Stromal cell of bone marrow (primary cell): ENCODE results near the gene CYP1B1.
A peak's percentile ranks its signal among the peaks of the same experiment; 100 is the strongest.
"Not testable (repeated sequence)": the region's sequence is repeated elsewhere in the genome, so short reads cannot be mapped to it uniquely, and the experiment has no call there.

Experiments used
- DNase-seq: peaks from one replicate; pipeline ENCODE4 v3.0.0-alpha.2; 2012; ENCODE audit warnings: low read depth

Gene CYP1B1

GRCh38 chr2:38075507-38076151 lies at the start of gene CYP1B1:
Gene CYP1B1, minus strand, starts transcription at chr2:38076151. Its CDS starts 763 bp downstream, at chr2:38075388.
- DNase-seq, result no peak

- no peak for DNase-seq
These were observed 49.1 kb upstream of the CYP1B1 start for GRCh38 chr2:38125007-38125406.

- no peak for DNase-seq
These were observed 48.0 kb upstream of the CYP1B1 start for GRCh38 chr2:38123911-38124310.

GRCh38 chr2:38122344-38122743 lies 46.4 kb upstream of the CYP1B1 start:
- DNase-seq, result peak; percentile 89

GRCh38 chr2:38121481-38121880 lies 45.5 kb upstream of the CYP1B1 start:
- no peak for DNase-seq

- no peak for DNase-seq
These were observed 44.9 kb upstream of the CYP1B1 start for GRCh38 chr2:38120829-38121228.

GRCh38 chr2:38120264-38120592 lies 44.3 kb upstream of the CYP1B1 start:
- no peak for DNase-seq

GRCh38 chr2:38116762-38117161 lies 40.8 kb upstream of the CYP1B1 start:
- DNase-seq, result peak; percentile 86

- peak; percentile 83 for DNase-seq
These were observed 39.5 kb upstream of the CYP1B1 start for GRCh38 chr2:38115216-38116032.

- DNase-seq, result peak; percentile 70
These were observed 38.2 kb upstream of the CYP1B1 start for GRCh38 chr2:38113981-38114708.

GRCh38 chr2:38113051-38113450 lies 37.1 kb upstream of the CYP1B1 start:
- no peak for DNase-seq

GRCh38 chr2:38111350-38111749 lies 35.4 kb upstream of the CYP1B1 start:
- DNase-seq, result not testable (repeated sequence)

- no peak for DNase-seq
These were observed 33.8 kb upstream of the CYP1B1 start for GRCh38 chr2:38109732-38110181.

- DNase-seq, result no peak
These were observed 33.2 kb upstream of the CYP1B1 start for GRCh38 chr2:38108907-38109731.

- no peak for DNase-seq
These were observed 31.9 kb upstream of the CYP1B1 start for GRCh38 chr2:38107738-38108410.

GRCh38 chr2:38106405-38107094 lies 30.6 kb upstream of the CYP1B1 start:
- peak; percentile 62 for DNase-seq

- no peak for DNase-seq
These were observed 30.0 kb upstream of the CYP1B1 start for GRCh38 chr2:38105922-38106321.

- DNase-seq, result no peak
These were observed 28.6 kb upstream of the CYP1B1 start for GRCh38 chr2:38104598-38104997.

GRCh38 chr2:38100328-38100727 lies 24.4 kb upstream of the CYP1B1 start:
- DNase-seq, result no peak

GRCh38 chr2:38099099-38100028 lies 23.4 kb upstream of the CYP1B1 start:
- DNase-seq, result no peak
